Measurements from ENCODE around the gene HNF1A. TPM values are rescaled to one million over a fixed set of nuclear protein-coding genes. Genes with fewer than 3 reads are reported as not detected.

The HNF1A gene
- total RNA-seq, 1 experiment from 2014 or later: not detected

GRCh38 chr12:120932956-120933526 is 45.3 kb upstream of the HNF1A start:
- ChIA-PET CTCF (no interaction called here), RAD21 (ENCODE audit: low non-redundant PET in 1 of 2, low total read pairs in 2 of 2, uncharacterized antibody in 2 of 2, unreplicated experiment in 2 of 2) (no interaction called here), POLR2A (interaction anchor here (0.6 kb wide), 1 partner anchor 255 kb away, joined by 3 read pairs; no protein-coding TSS in a partner anchor)
- Histone ChIP-seq H4K20me1 (ENCODE audit: insufficient read depth) (no peaks in the 10 kb centered on the region), H3K4me1 (ENCODE audit: control insufficient read depth in 1 of 2, insufficient read depth in 2 of 2, low read length in 2 of 2) (peaks cover 7 to 16% of the 10 kb centered on the region in 2 experiments; a peak in 3 of 4 replicates), H3K9ac (ENCODE audit: low read length) (no peak overlapping the region), H3K36me3 (ENCODE audit: control insufficient read depth in 1 of 2, insufficient read depth in 2 of 2, low read length in 2 of 2) (no peaks in the 10 kb centered on the region; a peak in 1 of 4 replicates), H3K4me3 (replicated peaks in 1 of 2; ENCODE audit: low read depth in 1 of 2, low read length in 2 of 2) (no peak overlapping the region), H3K27ac (ENCODE audit: low read depth, low read length) (no peak overlapping the region), H3K9me2 (ENCODE audit: insufficient read depth) (no peaks in the 10 kb centered on the region), H3K9me3 (ENCODE audit: control insufficient read depth in 1 of 2, insufficient read depth in 1 of 2, low read depth in 1 of 2, low read length in 2 of 2) (no peaks in the 10 kb centered on the region), H3K79me2 (ENCODE audit: insufficient read depth, low read length) (no peaks in the 10 kb centered on the region), H2AFZ (ENCODE audit: low read depth, low read length, poor library complexity, severe bottlenecking) (no peak overlapping the region), H3K27me3 (ENCODE audit: insufficient read depth, low read length) (no peaks in the 10 kb centered on the region), H3K4me2 (ENCODE audit: low read length) (no peak overlapping the region)
- TF ChIP-seq RAD21 (IDR thresholded peaks at IDR 0.05; ENCODE audit: low read depth) (no peak), EZH2 (IDR thresholded peaks at IDR 0.05) (no peak), POLR2AphosphoS5 (IDR thresholded peaks at IDR 0.05; ENCODE audit: low read depth, low read length) (no peak), FOSL1 (IDR thresholded peaks at IDR 0.05; ENCODE audit: low read depth) (no peak), ELF1 (IDR thresholded peaks at IDR 0.05; ENCODE audit: borderline replicate concordance, low read depth) (no peak)
- TF ChIP-seq, protein P1, sequence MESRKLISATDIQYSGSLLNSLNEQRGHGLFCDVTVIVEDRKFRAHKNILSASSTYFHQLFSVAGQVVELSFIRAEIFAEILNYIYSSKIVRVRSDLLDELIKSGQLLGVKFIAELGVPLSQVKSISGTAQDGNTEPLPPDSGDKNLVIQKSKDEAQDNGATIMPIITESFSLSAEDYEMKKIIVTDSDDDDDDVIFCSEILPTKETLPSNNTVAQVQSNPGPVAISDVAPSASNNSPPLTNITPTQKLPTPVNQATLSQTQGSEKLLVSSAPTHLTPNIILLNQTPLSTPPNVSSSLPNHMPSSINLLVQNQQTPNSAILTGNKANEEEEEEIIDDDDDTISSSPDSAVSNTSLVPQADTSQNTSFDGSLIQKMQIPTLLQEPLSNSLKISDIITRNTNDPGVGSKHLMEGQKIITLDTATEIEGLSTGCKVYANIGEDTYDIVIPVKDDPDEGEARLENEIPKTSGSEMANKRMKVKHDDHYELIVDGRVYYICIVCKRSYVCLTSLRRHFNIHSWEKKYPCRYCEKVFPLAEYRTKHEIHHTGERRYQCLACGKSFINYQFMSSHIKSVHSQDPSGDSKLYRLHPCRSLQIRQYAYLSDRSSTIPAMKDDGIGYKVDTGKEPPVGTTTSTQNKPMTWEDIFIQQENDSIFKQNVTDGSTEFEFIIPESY (IDR thresholded peaks at IDR 0.05; ENCODE audit: extremely low read depth, insufficient replicate concordance, low read length): no peak
- BruUV-seq (replicated peaks): no TSS peak
- ATAC-seq (no peak), DNase-seq (ENCODE audit: low read depth, low spot score) (no peak)
- intact Hi-C loops (cut with micrococcal nuclease): no loop called here

GRCh38 chr12:120933786-120934185 is 44.6 kb upstream of the HNF1A start:
- no peak for DNase-seq (ENCODE audit: low read depth, low spot score)
- no TSS peak for BruUV-seq (replicated peaks)
- intact Hi-C loops (cut with micrococcal nuclease): no loop called here
- Histone ChIP-seq H3K4me3 (replicated peaks in 1 of 2; ENCODE audit: low read depth in 1 of 2, low read length in 2 of 2) (no peak overlapping the region), H3K4me2 (ENCODE audit: low read length) (no peak overlapping the region), H3K9ac (ENCODE audit: low read length) (no peak overlapping the region), H3K27me3 (ENCODE audit: insufficient read depth, low read length) (no peaks in the 10 kb centered on the region), H3K9me2 (ENCODE audit: insufficient read depth) (no peaks in the 10 kb centered on the region), H3K9me3 (ENCODE audit: control insufficient read depth in 1 of 2, insufficient read depth in 1 of 2, low read depth in 1 of 2, low read length in 2 of 2) (no peaks in the 10 kb centered on the region), H2AFZ (ENCODE audit: low read depth, low read length, poor library complexity, severe bottlenecking) (no peak overlapping the region), H4K20me1 (ENCODE audit: insufficient read depth) (no peaks in the 10 kb centered on the region), H3K27ac (ENCODE audit: low read depth, low read length) (no peak overlapping the region), H3K79me2 (ENCODE audit: insufficient read depth, low read length) (no peaks in the 10 kb centered on the region), H3K4me1 (ENCODE audit: control insufficient read depth in 1 of 2, insufficient read depth in 2 of 2, low read length in 2 of 2) (peaks cover 7 to 14% of the 10 kb centered on the region in 2 experiments; a peak in 3 of 4 replicates), H3K36me3 (ENCODE audit: control insufficient read depth in 1 of 2, insufficient read depth in 2 of 2, low read length in 2 of 2) (no peaks in the 10 kb centered on the region)
- POLR2A ChIA-PET: interaction anchor here (0.6 kb wide), 1 partner anchor 256 kb away, joined by 3 read pairs; no protein-coding TSS in a partner anchor
- CTCF ChIA-PET: no interaction called here
- RAD21 ChIA-PET (ENCODE audit: low non-redundant PET in 1 of 2, low total read pairs in 2 of 2, uncharacterized antibody in 2 of 2, unreplicated experiment in 2 of 2): no interaction called here
- TF ChIP-seq EZH2 (IDR thresholded peaks at IDR 0.05) (no peak), EZH2phosphoT487 (IDR thresholded peaks at IDR 0.05; ENCODE audit: borderline replicate concordance) (no peak), SIN3A (IDR thresholded peaks at IDR 0.05; ENCODE audit: low read depth) (no peak), SP1 (IDR thresholded peaks at IDR 0.05; ENCODE audit: low read depth) (no peak), EGR1 (IDR thresholded peaks at IDR 0.05; ENCODE audit: low read depth) (no peak), TCF7L2 (IDR thresholded peaks at IDR 0.05; ENCODE audit: borderline replicate concordance, extremely low read depth, insufficient read depth, insufficient read length) (no peak)
- TF ChIP-seq, protein P1 (IDR thresholded peaks at IDR 0.05; ENCODE audit: extremely low read depth, insufficient replicate concordance, low read length): no peak
- no peak for ATAC-seq
